GM18868 (cell line): Measurements from ENCODE around the gene ERCC1.

Experiments
- ATAC-seq: cut with Tn5 transposase; IDR thresholded peaks from one replicate; pipeline ENCODE4 v1.9.1; 2021; ENCODE audit warnings: mild to moderate bottlenecking, moderate library complexity; ENCODE audit not compliant: unreplicated experiment

The ERCC1 gene

DNA sequence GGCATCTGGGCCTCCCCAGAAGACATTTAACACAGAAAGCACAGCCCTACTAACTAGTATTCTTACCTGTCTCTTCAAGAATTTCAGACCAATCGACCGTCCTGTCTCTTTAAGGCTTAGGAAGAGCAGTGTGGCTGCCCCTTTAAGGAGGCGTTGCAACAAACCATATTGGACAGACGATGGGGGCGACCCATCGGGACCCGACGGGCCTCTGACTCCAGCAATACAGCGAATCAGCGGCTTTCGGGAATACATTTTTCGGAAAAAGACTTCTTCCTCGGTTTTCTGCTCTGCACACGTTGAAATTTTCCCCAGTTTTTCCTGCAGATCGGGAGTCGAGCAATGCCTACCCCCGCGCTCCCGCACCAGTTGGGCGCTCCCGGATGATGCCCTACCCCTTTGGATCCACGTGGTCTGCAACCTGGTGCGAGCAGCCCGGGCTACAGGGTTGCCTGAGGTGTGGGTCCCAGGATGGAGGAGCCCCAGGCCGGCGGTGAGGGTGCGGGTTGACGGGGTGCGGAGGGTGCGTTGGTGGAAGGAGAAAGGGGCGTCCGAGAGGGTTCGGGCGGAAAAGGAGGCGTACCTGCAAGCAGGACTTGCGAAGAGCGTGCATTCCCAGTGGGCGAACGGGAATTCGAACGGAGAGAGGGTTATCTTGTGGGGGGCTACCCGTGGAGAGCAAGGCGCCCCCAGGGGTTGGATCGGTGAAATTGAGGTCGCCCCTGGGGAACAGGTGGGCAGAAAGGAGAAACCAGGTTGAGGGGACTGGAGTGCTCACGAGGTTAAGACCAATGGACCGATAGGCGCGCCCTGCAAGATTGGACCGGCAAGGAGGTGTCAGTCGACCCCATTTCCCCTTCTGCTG is 17.3 kb downstream of the ERCC1 start, which contains the start of gene POLR1G:
Gene POLR1G (plus strand): TSS at position 419 of the 865 bp plus-strand sequence. CDS start 53 bp downstream, at position 472.
- peak; percentile 70 for ATAC-seq

DNA sequence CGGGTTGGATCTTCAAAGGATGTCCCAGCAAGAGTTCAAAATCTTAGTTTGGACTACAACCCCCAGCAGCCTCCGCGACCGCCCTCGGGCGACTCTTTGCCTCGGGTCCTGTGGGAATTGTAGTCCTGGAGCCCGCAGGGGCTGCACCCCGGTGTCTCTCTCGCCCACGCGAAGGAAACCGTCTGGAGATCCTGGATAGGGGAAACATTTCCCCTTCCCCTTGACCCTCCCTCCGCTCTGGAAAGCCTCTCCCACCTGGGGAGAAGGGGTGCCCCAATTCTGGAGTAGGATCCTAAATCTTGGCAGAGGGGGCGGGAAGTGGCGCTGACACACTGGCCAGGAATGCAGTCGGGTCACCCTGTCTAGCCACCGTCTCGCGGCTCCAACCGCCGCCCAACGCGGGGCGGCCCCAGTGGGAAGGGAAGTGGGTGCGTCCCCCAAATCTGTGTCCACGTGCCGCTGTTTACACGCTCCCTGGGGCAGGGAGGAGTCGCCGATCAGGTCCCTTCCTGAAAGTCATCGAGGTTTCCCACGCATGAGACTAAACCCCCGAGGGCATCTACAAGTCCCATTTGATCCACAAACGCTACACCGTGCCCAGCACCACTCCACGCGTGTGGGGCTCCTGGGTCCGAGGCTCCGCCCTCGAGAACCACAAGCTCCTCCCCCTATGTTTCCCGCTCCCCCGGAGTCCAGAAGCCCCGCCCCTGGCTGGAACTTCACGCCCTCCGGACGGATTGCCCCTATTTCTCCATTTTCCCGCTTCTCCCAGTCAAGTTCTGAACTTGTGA is 18.1 kb downstream of the ERCC1 start:
- peak; percentile 48 for ATAC-seq

DNA sequence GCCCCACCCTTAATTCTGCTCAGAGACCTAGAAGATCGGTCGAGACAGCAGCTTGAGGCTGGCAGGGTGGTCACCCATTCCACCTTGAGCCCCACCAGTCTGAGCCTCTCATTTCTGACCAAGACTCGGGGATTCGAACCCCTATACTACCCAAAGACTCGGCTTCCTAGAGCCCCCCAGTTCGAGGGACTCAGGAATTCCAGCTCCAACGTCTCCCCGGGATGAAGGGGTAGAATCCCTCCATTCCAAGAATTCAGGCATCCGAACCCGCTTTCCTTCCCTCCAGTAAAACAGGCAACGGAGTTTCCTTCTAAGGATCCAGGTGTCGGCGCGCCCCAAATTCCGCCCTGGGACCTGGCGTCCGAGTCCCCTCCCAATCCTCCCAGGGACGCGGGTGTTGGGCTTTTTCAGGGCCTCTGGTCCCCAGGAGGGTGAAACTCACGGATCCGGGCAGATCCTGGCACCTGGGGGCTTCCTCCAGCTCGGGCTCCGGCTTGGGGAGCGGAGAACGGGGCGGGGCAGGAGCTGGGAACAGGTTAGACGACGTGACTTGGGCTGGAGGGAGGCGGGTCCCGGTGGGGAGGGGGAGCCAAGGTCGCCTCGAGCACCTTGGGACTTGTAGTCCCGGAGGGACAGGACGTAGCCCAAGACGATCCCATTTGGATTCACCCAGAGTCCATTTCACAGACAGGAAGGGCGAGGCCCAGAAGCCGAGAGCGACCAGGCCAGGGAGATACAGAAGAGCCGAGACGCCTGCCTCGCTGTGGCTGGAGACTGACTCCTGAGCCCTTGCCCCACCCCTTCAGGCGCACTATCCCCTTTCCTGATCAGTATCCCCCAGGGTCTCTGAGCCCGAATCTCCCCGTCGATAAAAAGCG is 18.9 kb downstream of the ERCC1 start, which contains the start of gene PPP1R13L:
Gene PPP1R13L (minus strand): TSS at position 513 of the 878 bp plus-strand sequence. CDS start 6,751 bp downstream, outside the sequence.
- no peak for ATAC-seq

DNA sequence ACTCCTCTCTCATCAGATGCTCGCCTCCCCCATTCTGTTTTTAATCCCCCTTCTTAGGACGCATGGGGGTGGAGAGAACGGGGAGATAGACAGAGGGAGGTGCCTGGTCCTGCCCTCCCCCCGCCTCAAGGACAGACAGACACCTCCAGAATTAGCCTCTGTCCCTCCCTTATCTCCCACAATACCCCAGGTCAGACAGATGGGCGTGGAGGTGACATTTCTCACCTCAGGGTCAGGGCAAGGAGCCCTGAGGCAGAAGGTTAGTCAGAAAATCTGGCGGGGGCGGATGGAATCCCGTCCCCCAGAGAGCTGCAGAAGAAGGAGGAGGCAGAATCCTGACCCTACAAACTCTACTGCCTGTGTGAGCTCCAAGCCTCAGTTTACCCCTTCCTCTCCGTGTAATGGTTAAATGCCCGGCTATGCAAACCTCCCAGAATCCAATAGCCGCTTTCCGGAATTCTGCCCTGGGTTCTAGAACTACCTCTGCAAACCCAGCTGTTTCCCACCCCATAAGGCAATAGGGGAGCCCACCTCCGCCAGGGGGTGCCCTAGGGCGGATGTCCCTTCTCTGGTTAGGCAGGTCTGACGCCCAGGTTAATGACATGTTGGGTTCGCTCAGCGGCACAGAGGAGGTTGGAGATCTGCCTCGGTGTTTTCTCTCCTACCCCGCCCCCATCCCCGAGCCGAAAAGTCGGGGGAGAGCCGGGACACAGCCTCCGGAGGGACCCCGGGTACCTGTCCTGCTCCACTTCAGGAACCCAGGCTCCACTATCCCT is 19.7 kb downstream of the ERCC1 start:
- ATAC-seq, result no peak

DNA sequence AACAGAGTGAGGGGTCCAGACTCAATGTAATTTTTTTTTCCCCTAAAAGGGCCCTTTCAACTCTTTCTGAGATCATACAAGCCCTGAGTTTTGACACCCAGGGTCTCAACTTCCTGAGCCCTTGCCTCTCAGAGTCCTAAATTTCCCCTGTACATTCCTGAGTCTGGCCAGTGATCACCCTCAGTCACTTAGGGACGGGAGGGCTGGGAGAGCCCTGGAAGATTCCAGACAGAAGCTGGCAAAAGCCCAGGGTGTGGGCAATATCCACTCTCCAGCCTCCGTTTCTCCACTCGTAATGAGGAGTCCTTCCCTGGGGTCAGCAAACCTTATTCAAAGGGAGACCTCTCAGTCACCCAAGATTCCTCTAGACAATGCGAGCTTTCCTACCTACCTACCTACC is 20.4 kb downstream of the ERCC1 start:
- no peak for ATAC-seq

DNA sequence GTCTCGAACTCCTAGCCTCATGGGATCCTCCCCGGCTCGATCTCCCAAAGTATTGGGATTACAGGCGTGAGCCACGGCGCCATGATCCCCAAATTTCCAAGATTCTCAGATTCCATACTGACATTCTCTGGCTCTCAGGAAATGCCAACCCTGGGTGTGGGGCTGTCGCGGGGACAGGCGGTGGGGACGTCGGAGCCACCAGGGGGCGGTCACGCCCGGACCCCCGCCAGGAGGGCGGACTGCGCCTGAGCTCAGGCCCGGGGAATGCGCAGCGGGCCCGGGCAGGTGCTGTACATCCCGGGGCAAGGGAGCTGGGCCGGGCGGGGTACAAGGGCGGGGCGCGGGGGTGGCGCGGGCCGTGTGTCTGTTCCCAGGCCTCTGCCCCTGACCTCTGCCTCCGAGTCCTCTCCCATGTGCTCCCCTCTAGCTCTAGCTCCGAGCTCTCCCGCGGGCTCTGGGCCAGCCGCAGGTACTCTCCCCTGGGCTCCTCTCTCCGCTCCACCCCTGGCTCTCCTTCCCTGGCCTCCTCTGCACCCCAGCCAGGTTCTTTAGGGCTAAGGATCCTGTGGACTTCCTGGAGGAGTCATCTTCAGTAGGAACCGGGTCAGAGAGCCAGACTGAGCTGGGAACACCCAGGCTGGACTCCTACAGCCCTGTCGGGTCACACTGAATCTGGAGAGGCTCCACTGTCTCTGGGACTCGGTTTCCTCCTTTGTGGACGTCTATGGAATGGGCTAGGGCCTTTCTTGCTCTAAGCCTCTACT is 21.2 kb downstream of the ERCC1 start:
- ATAC-seq, result no peak

DNA sequence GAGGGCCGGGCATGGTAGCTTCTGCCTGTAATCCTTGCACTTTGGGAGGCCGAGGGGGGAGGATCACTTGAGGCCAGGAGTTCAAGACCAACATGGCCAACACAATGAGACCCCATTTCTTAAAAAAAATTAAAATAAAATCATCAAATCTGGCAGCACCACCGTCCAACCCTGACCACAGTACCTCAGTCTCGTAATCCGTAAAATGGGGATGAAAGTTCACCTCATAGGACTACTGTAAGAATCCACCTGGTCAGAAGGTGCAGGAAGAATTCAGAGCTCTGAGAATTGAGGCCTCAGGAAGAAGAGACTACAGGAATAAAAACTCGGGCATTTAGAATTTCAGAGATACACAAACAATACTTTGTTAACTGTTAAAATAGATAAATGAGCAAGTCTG is 21.9 kb downstream of the ERCC1 start:
- no peak for ATAC-seq

DNA sequence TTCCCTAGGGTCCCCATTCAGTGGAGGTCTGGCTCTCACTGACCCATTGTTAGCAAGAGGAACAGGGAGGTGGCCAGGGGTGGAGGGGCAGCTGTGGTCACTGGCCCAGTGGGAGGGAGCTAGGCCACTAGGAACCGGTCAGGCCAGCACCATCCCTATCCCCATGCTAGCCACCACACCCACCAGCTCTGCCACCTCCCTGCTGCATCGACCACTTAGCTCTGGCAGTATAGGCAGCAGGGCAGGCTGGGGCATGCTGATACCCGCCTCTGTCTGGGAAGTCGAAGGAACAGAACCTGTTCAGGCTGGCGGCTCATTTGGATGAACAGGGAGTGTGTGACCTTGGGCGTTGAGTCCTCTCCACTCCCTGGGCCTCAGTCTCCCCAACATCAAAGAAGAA is 23.5 kb downstream of the ERCC1 start:
- ATAC-seq, result no peak

DNA sequence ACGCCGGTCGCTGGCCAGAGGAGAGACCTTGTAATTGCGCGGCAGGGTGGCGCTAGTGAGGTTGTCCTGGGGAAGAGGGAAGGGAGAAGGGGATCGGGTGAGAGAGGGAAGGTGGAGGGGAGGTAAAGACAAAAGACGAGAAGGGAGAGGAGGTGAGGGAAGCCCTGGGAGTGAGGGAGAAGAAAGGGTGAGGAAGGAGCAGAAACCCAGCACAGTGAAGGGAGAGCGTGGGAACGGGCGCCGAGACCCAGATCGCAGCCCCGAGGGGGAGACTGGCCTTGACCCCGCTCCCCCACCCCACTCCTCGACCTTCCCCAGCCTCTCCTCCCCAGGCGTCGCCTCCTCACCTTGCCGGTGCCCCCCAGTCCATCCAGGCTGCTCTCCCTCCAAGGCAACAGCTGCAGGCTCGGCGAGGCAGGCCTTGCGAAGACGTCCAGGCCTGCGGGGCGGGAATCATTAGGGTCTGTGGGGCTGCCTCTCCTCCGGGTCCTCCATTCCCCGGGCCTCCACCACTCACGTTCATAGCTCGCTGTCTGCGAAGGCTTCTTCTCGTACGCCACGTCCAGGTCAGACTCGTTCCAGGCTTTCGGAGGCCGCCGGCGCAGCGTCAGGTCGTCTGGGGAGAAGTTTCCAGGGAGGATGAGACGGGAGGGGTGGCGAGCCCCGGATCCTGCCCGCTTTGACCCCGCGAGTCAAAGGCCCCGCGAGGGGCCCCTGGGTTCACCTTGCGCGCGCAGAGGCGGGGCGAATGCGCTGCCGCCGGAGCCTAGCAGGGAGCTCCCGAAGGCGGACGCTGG is 27.7 kb downstream of the ERCC1 start:
- no peak for ATAC-seq

DNA sequence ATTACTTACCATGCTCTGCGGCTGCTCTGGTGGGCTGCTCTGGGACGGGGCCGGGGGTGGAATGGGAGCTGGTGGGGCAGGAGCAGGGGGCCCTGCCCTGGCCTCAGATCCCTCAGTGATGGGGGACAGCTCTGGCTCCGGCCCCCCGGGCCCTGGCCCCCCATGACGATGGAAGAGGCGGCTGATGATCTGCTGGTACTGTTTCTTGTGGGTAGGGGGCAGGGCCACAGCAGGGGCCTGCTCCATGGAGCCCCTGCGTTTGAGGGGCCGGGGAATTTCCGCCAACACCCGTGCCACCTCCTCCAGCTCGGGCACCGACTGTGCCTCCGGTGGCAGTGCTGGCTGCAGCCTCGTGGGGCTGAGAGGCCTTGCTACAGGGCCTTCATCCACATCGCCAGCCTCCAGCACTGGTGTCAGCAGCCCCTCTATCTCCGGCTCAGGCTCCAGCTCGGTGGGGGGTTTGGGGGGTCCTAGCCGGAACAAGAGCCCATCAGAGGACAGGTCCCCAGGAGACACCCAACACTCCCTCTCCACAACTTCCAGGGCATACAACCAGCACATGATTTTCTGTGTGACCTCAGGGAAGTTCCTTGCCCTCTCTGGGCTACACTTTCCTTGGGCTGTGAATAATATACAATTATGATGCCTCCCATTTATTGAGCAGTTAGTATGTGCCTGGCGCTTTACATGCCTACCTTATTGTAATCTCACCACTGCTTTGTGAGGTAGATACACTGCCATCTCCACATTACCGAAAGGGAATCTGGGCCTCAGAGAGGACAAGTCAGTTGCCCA is 31.6 kb downstream of the ERCC1 start:
- ATAC-seq, result no peak

DNA sequence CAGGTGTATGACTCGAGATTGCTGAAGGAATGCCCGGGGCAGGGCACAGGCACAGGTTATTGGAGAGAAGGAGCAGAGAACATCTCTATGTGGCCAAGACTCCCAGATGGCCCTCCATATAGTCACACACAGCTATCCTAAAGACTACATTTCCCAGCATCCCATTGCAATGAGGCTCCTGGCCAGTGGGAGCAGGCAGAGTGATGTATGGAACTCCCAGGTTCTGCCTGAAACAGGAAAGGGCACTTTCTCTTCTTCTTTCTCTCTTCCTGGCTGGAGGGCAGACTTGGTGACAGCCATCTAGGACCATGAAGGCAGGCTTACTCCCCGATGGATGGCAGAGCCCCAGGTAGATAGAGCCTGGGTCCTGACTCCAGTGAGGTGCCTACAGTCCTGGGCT is 32.4 kb downstream of the ERCC1 start:
- ATAC-seq, result no peak

DNA sequence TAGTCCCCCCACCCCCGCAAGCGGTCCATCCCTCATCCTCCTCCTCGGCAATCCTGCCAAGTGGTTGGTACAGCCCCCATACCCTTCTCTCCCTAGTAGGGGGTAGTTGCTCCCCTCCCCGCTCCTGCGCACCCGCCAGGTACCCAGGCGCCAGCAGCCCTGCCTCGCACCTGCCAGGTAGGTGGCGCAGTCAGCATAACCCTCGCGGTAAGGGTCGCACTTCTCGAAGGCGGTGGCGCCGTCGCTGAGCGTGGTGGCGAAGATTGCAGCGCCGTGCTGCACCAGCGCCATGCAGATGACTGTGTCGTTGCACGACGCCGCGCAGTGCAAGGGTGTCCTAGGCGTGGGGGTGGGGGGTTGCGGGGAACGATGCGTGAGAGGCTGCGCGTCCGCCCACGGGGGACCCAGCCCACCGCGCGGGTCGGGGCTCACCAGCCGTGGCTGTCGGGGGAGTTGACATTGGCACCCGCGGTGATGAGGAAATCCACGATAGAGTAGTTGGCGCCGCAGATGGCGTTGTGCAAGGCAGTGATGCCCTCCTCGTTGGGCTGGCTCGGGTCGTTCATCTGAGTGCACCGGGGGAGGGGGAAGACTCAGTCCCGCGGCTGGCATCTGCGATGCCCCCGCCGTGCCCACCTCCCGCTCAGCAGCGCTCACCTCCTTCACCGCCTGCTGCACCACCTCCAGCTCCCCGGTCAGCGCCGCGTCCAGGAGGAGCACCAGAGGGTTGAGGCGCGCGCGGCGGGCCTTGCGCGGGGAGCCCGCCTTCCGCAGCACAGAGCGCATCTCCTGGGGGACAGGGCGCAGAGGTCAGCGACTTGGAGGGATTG is 38.1 kb downstream of the ERCC1 start:
- ATAC-seq, result no peak

DNA sequence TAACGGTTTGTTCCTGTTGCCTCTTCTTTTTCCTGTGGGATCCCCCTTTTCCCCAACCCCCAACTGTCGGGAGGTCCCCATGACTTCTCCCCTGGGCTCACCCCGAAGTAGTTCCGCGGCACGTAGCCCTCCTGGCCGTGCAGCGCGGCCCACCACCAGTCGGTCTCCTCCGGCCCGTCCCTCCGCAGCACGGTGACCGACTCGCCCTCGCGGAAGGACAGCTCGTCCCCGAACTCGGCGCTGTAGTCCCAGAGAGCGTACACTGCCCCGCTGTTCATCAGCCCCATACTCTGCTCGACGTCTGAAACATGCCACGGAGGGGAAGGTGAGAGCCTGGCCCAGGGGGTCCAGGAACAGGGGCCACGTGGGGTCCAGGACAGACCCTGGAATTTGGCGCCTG is 41.3 kb downstream of the ERCC1 start:
- ATAC-seq, result no peak

DNA sequence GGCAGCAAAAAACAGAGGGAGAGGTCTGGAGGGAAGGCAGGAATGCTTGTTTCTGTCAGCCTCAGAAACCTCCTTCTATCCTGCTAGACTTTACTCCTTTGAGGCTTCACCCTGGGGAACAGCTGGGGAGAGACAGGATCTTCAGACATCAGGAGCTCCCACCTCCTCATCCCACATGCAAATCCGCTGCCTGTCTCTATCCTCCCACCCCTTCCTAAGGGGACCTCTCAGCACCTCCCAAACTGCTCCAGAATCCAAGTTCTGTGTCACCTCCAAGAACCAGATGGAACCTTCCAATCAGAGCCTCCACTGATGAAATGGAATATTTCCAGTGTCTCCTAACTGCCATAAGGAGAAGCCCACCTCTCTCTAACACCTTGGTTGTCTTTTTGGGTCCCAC is 43.6 kb downstream of the ERCC1 start:
- ATAC-seq, result no peak

DNA sequence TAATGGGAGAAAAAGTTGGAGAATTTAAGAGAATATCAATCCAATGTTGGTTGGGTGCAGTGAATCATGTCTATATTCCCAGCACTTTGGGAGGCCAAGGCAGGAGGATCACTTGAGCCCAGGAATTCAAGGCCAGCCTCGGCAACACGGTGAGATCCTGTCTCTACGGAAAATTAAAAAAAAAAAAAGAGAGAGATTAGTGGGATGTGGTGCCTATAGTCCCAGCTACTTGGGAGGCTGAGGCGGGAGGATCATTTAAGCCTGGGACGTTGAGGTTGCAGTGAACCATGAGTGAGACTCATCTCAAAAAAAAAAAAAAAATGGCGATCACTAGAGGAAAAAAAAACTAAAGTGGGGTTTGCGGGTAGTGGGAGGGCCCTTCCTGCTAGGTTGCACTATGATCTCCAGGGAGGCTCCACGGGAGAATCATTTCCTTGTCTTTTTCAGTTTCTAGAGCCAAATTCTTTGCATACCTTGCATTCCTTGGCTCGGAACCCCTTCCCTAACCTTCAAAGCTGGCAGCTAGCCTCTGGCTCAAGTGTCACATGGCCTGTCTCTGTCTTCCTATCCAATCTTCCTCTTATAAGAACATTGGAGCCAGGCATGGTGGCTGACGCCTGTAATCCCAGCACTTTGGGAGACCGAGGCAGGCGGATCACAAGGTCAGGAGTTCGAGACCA is 47.5 kb downstream of the ERCC1 start:
- no peak for ATAC-seq
